Liver (tissue), 3 donors: ENCODE data around the gene ABCB4.

Experiments used
- CTCF ChIP-seq: fragments of 150-350 bp; IDR thresholded peaks from 2 replicates; pipeline ENCODE4 v1.5.1; 2017; ENCODE audit warnings: improper control_type of control experiment, low read depth, low read length; ENCODE audit not compliant: missing input control
- JUND ChIP-seq, 2 donors: IDR thresholded peaks; 2 replicates each; pipeline ENCODE4 v1.6.1; 2016; ENCODE audit warnings: antibody characterized with exemption in 2 of 2
- TAF1 ChIP-seq: conservative IDR thresholded peaks from 2 replicates; pipeline ENCODE4 v1.6.1; 2016; ENCODE audit warnings: antibody characterized with exemption, mild to moderate bottlenecking
- YY1 ChIP-seq: IDR thresholded peaks from 2 replicates; pipeline ENCODE4 v1.6.1; 2016; ENCODE audit warnings: antibody characterized with exemption, mild to moderate bottlenecking
- ZBTB33 ChIP-seq: IDR thresholded peaks from 2 replicates; pipeline ENCODE4 v1.6.1; 2016; ENCODE audit warnings: antibody characterized with exemption
- TF ChIP-seq, protein P1 (sequence below): IDR thresholded peaks from 2 replicates; pipeline ENCODE4 v1.6.1; 2016; ENCODE audit warnings: antibody characterized with exemption
- donor health status: healthy.
- donor health status: healthy.

DNA sequence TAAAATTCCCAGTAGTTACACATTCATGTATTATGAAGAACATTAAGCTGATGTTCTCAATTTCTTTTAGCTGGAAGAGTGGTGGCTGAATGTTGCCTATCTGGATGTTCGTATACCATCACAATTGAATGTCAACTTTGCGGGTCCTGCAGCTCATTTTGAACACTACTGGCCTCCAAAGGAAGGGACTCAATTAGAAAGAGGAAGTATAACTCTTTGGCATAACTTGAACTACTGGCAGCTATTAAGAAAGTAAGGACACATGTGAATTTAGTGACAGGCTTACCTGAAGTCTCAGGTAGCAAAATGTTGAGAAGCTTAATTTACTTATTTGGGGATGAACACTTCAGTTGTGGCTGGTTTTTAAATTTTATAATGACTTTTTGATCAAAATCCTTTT, 114.2 kb downstream of the ABCB4 start:
- no peak for TF ChIP-seq CTCF
- TF ChIP-seq, protein P1, sequence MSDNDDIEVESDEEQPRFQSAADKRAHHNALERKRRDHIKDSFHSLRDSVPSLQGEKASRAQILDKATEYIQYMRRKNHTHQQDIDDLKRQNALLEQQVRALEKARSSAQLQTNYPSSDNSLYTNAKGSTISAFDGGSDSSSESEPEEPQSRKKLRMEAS, result no peak
- no peak for TF ChIP-seq JUND (IDR thresholded peaks at IDR 0.05)
- no peak for TF ChIP-seq ZBTB33
- no peak for TF ChIP-seq TAF1
- TF ChIP-seq YY1, result no peak
